Prostate gland (tissue), 2 donors: ENCODE measurements around the gene TEX54.

Source experiments
- POLR2A ChIP-seq: fragments of 450-650 bp; IDR thresholded peaks from one replicate; pipeline ENCODE4 v1.6.1; 2016; ENCODE audit warnings: antibody characterized with exemption, mild to moderate bottlenecking
- POLR2AphosphoS5 ChIP-seq: sonication (generic); formaldehyde crosslinking; IDR thresholded peaks from one replicate; pipeline ENCODE4 v1.6.1; 2017; ENCODE audit warnings: antibody characterized with exemption
- TF ChIP-seq, protein P1 (sequence below), 4 experiments: fragments of 200-600 bp in 2 of 4; fragments of 450-650 bp in 2 of 4; sonication (generic) in 2 of 4; IDR thresholded peaks; 1 replicate in 3 of 4; 2 replicates in 1 of 4; pipeline ENCODE4 v1.5.1; 2016 to 2019; ENCODE audit warnings: antibody characterized with exemption in 4 of 4, mild to moderate bottlenecking in 2 of 4, moderate library complexity in 2 of 4

GRCh38 chr11:62806611-62807121 is 26.0 kb downstream of the TEX54 start:
- TF ChIP-seq, protein P1, sequence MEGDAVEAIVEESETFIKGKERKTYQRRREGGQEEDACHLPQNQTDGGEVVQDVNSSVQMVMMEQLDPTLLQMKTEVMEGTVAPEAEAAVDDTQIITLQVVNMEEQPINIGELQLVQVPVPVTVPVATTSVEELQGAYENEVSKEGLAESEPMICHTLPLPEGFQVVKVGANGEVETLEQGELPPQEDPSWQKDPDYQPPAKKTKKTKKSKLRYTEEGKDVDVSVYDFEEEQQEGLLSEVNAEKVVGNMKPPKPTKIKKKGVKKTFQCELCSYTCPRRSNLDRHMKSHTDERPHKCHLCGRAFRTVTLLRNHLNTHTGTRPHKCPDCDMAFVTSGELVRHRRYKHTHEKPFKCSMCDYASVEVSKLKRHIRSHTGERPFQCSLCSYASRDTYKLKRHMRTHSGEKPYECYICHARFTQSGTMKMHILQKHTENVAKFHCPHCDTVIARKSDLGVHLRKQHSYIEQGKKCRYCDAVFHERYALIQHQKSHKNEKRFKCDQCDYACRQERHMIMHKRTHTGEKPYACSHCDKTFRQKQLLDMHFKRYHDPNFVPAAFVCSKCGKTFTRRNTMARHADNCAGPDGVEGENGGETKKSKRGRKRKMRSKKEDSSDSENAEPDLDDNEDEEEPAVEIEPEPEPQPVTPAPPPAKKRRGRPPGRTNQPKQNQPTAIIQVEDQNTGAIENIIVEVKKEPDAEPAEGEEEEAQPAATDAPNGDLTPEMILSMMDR (IDR thresholded peaks at IDR 0.05) = no peak
- TF ChIP-seq POLR2A = no peak
- no peak for TF ChIP-seq POLR2AphosphoS5
